DND-41 (cell line): ENCODE data around the gene PRKCB.

Source experiments
- CTCF ChIP-seq: IDR thresholded peaks from 2 replicates; pipeline ENCODE4 v1.5.1; 2012; ENCODE audit warnings: borderline replicate concordance, low read length, moderate library complexity, mild to moderate bottlenecking; ENCODE audit not compliant: poor library complexity, severe bottlenecking; ENCODE audit errors: extremely low read depth
- EZH2 ChIP-seq: IDR thresholded peaks from 3 replicates; pipeline ENCODE4 v1.6.1; 2012; ENCODE audit warnings: borderline replicate concordance, low read depth, mild to moderate bottlenecking, moderate library complexity, low read length, inconsistent platforms; ENCODE audit not compliant: severe bottlenecking

- TF ChIP-seq CTCF (no peak), EZH2 (no peak)
These were observed 338.7 kb downstream of the PRKCB start for GRCh38 chr16:24174504-24174903.
